Measurements from ENCODE around the gene CCDC69. TPM values are rescaled to one million over a fixed set of nuclear protein-coding genes. Genes with fewer than 3 reads are reported as not detected.

CCDC69 gene
- total RNA-seq, 1 donor from 2014 or later = 167 TPM

DNA sequence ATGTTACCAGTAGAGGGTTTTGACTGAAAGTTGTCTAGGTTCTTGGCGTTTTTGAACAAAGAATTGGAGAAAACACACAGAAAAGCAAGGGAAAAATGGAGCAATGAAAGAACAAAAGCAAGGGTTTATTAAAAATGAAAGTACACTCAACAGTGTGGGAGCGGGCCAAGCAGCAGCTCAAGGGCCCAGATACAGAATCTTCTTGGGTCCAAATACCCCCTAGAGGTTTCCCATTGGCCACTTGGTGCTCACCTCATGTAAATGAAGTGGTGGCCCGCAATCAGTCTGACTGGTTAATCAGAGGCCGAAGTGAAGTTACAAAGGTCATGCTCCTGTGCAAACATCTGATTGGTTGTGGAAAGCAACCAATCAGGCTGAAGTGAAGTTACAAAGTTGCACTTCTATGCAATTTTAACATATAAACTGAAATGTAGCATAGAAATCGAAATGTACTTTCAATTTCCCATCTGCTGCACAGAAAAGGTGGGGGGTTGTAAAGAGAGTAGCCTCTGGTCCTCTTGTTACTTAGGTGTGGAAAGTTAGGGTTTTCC lies 27.2 kb upstream of the CCDC69 start:
- H3K27ac ChIP-seq (replicated peaks) = no peak overlapping the region
- H3K4me1 ChIP-seq = peaks cover 37% of the 10 kb centered on the region
- DNase-seq = no peak
- intact Hi-C loops (cut with micrococcal nuclease) = no loop called here
- no peaks in the 10 kb centered on the region for H3K36me3 ChIP-seq
- no peaks in the 10 kb centered on the region for H3K27me3 ChIP-seq (ENCODE audit: low read depth)
- no peaks in the 10 kb centered on the region for H3K9me3 ChIP-seq (replicated peaks)
- TF ChIP-seq, protein P1, sequence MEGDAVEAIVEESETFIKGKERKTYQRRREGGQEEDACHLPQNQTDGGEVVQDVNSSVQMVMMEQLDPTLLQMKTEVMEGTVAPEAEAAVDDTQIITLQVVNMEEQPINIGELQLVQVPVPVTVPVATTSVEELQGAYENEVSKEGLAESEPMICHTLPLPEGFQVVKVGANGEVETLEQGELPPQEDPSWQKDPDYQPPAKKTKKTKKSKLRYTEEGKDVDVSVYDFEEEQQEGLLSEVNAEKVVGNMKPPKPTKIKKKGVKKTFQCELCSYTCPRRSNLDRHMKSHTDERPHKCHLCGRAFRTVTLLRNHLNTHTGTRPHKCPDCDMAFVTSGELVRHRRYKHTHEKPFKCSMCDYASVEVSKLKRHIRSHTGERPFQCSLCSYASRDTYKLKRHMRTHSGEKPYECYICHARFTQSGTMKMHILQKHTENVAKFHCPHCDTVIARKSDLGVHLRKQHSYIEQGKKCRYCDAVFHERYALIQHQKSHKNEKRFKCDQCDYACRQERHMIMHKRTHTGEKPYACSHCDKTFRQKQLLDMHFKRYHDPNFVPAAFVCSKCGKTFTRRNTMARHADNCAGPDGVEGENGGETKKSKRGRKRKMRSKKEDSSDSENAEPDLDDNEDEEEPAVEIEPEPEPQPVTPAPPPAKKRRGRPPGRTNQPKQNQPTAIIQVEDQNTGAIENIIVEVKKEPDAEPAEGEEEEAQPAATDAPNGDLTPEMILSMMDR (IDR thresholded peaks at IDR 0.05; ENCODE audit: borderline replicate concordance) = no peak
- no peak overlapping the region for H3K4me3 ChIP-seq

GRCh38 chr5:151250346-151251000 lies 26.6 kb upstream of the CCDC69 start:
- H3K4me1 ChIP-seq = peaks cover 30% of the 10 kb centered on the region
- intact Hi-C loops (cut with micrococcal nuclease) = no loop called here
- no peak for DNase-seq
- H3K27me3 ChIP-seq (ENCODE audit: low read depth) = no peaks in the 10 kb centered on the region
- TF ChIP-seq, protein P1 (IDR thresholded peaks at IDR 0.05; ENCODE audit: borderline replicate concordance) = no peak
- no peak overlapping the region for H3K4me3 ChIP-seq
- no peaks in the 10 kb centered on the region for H3K9me3 ChIP-seq (replicated peaks)
- no peak overlapping the region for H3K27ac ChIP-seq (replicated peaks)
- H3K36me3 ChIP-seq = no peaks in the 10 kb centered on the region

DNA sequence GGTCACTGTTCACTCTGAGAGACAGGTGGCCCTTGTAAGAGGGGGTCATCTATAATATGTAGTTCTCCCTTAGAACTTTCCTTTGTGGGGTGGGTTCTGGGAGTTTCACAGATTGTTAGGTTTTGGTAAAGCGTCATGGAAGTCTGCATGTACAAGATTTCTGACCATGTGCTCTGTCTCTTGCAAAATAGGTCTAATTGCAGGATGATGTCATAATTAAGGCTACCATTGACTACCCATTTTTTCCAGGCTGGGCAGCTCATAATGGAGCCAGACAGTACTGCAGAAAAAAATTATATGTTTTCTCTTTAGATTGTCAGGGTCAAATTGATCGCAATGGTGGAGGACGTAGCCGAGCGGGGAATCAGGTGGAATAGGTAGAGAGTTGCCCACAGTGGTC lies 25.4 kb upstream of the CCDC69 start:
- intact Hi-C loops (cut with micrococcal nuclease) = loop anchor here (10.0 kb wide), 1 partner anchor 124 kb away; no protein-coding TSS in a partner anchor
- TF ChIP-seq, protein P1 (IDR thresholded peaks at IDR 0.05; ENCODE audit: borderline replicate concordance) = no peak
- Histone ChIP-seq H3K4me3 (no peak overlapping the region), H3K4me1 (peaks cover 19% of the 10 kb centered on the region), H3K9me3 (replicated peaks) (no peaks in the 10 kb centered on the region), H3K36me3 (no peaks in the 10 kb centered on the region), H3K27ac (replicated peaks) (no peak overlapping the region), H3K27me3 (ENCODE audit: low read depth) (no peaks in the 10 kb centered on the region)
- DNase-seq = no peak

GRCh38 chr5:151248651-151249050 lies 24.8 kb upstream of the CCDC69 start:
- Histone ChIP-seq H3K9me3 (replicated peaks) (no peaks in the 10 kb centered on the region), H3K4me3 (no peak overlapping the region), H3K36me3 (no peaks in the 10 kb centered on the region), H3K27me3 (ENCODE audit: low read depth) (no peaks in the 10 kb centered on the region), H3K27ac (replicated peaks) (no peak overlapping the region), H3K4me1 (peaks cover 12% of the 10 kb centered on the region)
- TF ChIP-seq, protein P1 (IDR thresholded peaks at IDR 0.05; ENCODE audit: borderline replicate concordance) = no peak
- intact Hi-C loops (cut with micrococcal nuclease) = loop anchor here (10.0 kb wide), 1 partner anchor 124 kb away; no protein-coding TSS in a partner anchor
- no peak for DNase-seq

DNA sequence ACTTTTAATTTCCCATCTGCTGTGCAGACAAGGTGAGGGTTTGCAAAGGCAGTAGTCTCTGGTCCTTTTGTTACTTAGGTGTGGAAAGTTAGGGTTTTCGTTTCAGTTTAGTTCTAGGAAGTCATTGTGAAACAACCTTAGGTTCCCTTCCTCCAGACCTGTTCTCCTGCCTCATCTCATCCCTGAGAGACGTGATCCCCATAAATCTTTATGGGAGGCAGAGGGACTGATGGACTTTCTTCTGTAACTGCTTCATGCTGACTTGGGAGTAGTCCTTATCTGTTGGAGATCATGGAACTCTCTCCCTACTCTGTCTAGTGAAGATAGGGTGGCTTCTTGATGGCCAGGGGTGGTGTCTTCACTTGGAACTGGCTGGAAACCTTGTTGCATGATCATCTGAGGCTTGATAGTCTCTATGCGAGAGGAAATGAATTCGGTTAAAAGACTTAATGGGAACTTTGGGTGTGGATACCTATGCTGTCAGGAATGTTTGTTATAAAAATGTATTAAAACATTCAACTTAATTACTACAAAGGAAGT lies 21.9 kb upstream of the CCDC69 start:
- Histone ChIP-seq H3K36me3 (no peaks in the 10 kb centered on the region), H3K27ac (replicated peaks) (no peak overlapping the region), H3K9me3 (replicated peaks) (no peaks in the 10 kb centered on the region), H3K4me3 (no peak overlapping the region), H3K27me3 (ENCODE audit: low read depth) (no peaks in the 10 kb centered on the region), H3K4me1 (no peaks in the 10 kb centered on the region)
- intact Hi-C loops (cut with micrococcal nuclease) = loop anchor here (10.0 kb wide), 1 partner anchor 121 kb away; no protein-coding TSS in a partner anchor
- TF ChIP-seq, protein P1 (IDR thresholded peaks at IDR 0.05; ENCODE audit: borderline replicate concordance) = no peak
- DNase-seq = no peak
